ENCODE results near the gene TAAR8.

- TF ChIP-seq CTCF (IDR thresholded peaks at IDR 0.05) (no peak), POLR2A (IDR thresholded peaks at IDR 0.05) (no peak)
Measured at GRCh38 chr6:132526461-132526860, 26.0 kb upstream of the TAAR8 start.
